Measurements from ENCODE around the gene CHMP4A.

DNA sequence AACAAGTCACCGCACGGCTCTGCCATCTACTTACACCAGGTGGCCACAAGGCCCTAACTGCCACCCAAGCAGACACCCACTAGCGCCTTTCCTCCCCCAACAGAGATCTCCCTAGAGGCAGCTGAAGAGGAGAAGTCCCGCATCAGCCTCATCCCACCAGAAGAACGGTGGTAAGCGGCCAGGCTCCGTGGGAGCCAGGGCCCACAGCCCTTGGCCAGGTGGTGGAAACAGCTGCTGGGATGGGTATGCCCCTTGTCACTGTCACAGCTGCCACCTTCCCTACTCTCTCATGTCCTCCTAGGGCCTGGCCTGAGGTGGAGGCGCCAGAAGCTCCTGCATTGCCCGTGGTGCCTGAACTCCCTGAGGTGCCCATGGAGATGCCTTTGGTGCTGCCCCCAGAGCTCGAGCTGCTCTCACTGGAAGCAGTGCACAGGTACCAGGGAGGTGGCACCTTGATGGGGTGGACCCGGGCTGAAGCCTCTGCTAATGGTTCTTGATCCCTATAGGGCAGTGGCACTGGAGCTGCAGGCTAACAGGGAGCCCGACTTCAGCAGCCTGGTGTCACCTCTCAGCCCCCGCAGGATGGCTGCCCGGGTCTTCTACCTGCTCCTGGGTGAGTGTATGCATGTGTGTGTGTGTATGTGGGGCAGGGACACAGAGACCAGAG lies 33.9 kb downstream of the CHMP4A start:
- no peak for TF ChIP-seq CTCF (IDR thresholded peaks at IDR 0.05; ENCODE audit: poor library complexity)
- no peak for TF ChIP-seq EZH2 (IDR thresholded peaks at IDR 0.05; ENCODE audit: borderline replicate concordance)
